Mesenchymal stem cell (in vitro differentiated cells and primary cell): ENCODE data around the gene DMD.

Experiments used
- DNase-seq: peaks from one replicate; pipeline ENCODE4 v3.0.0-alpha.2; 2013
- H2AFZ ChIP-seq: one replicate; pipeline ENCODE4 v1.6.1; 2013; ENCODE audit warnings: low read depth, mild to moderate bottlenecking, control low read depth, inconsistent platforms, low read length, moderate library complexity
- H2AK5ac ChIP-seq: 2 replicates; pipeline ENCODE4 v1.6.1; 2013; ENCODE audit warnings: low read length, moderate library complexity, mild to moderate bottlenecking, inconsistent platforms; ENCODE audit not compliant: severe bottlenecking
- H2BK120ac ChIP-seq: one replicate; pipeline ENCODE4 v1.6.1; 2013; ENCODE audit warnings: low read depth, mild to moderate bottlenecking, inconsistent platforms, low read length, moderate library complexity
- H2BK12ac ChIP-seq, 2 experiments: one replicate each; pipeline ENCODE4 v1.6.1; 2013; ENCODE audit warnings: inconsistent platforms in 2 of 2, low read length in 2 of 2, mild to moderate bottlenecking in 2 of 2, moderate library complexity in 2 of 2, control low read depth in 1 of 2
- H2BK15ac ChIP-seq: one replicate; pipeline ENCODE4 v1.6.1; 2013; ENCODE audit warnings: mild to moderate bottlenecking, low read depth, inconsistent platforms; ENCODE audit not compliant: poor library complexity, severe bottlenecking
- H2BK5ac ChIP-seq: 2 replicates; pipeline ENCODE4 v1.6.1; 2013; ENCODE audit warnings: low read depth, mild to moderate bottlenecking, low read length, control low read depth, inconsistent platforms; ENCODE audit not compliant: poor library complexity, severe bottlenecking
- H3K14ac ChIP-seq, 2 experiments: one replicate each; pipeline ENCODE4 v1.6.1; 2013; ENCODE audit warnings: inconsistent platforms in 2 of 2, low read length in 2 of 2, control low read depth in 1 of 2, mild to moderate bottlenecking in 1 of 2, moderate library complexity in 1 of 2
- H3K18ac ChIP-seq, 2 experiments: one replicate each; pipeline ENCODE4 v1.6.1; 2013; ENCODE audit warnings: inconsistent platforms in 2 of 2, low read length in 2 of 2, control low read depth in 1 of 2, low read depth in 1 of 2, mild to moderate bottlenecking in 1 of 2
- H3K23ac ChIP-seq, 2 experiments: one replicate each; pipeline ENCODE4 v1.6.1; 2013; ENCODE audit warnings: inconsistent platforms in 2 of 2, low read length in 2 of 2, mild to moderate bottlenecking in 2 of 2, moderate library complexity in 2 of 2, control low read depth in 1 of 2
- H3K27ac ChIP-seq: 2 replicates; pipeline ENCODE4 v1.5.1; 2013; ENCODE audit warnings: mild to moderate bottlenecking, moderate library complexity, low read length, control low read depth, inconsistent platforms; ENCODE audit not compliant: poor library complexity, severe bottlenecking
- H3K27me3 ChIP-seq, 2 experiments: 2 replicates each; pipeline versions ENCODE4 v1.6.1 to v1.7.0; 2013; ENCODE audit warnings: low read length in 2 of 2, mild to moderate bottlenecking in 2 of 2, moderate library complexity in 2 of 2, control low read depth in 1 of 2, inconsistent platforms in 1 of 2; ENCODE audit not compliant: control insufficient read depth in 1 of 2, insufficient read depth in 1 of 2
- H3K36me3 ChIP-seq, 2 experiments: 2 replicates each; pipeline versions ENCODE4 v1.6.1 to v1.7.0; 2013; ENCODE audit warnings: low read length in 2 of 2, control low read depth in 1 of 2, inconsistent platforms in 1 of 2, low read depth in 1 of 2, mild to moderate bottlenecking in 1 of 2; ENCODE audit not compliant: insufficient read depth in 2 of 2, control insufficient read depth in 1 of 2
- H3K4ac ChIP-seq, 2 experiments: one replicate each; pipeline ENCODE4 v1.6.1; 2013; ENCODE audit warnings: inconsistent platforms in 2 of 2, low read length in 2 of 2, mild to moderate bottlenecking in 2 of 2, moderate library complexity in 2 of 2, control low read depth in 1 of 2, low read depth in 1 of 2
- H3K4me1 ChIP-seq: 2 replicates; pipeline ENCODE4 v1.6.1; 2013; ENCODE audit warnings: low read depth, low read length, control low read depth; ENCODE audit not compliant: control insufficient read depth, insufficient read depth
- H3K4me2 ChIP-seq: 2 replicates; pipeline ENCODE4 v1.6.1; 2013; ENCODE audit warnings: low read length, mild to moderate bottlenecking, inconsistent platforms; ENCODE audit not compliant: poor library complexity, severe bottlenecking
- H3K4me3 ChIP-seq, 2 experiments: 2 replicates each; pipeline versions ENCODE4 v1.5.1 to v1.7.0; 2013; ENCODE audit warnings: low read length in 2 of 2, mild to moderate bottlenecking in 2 of 2, control low read depth in 1 of 2, low read depth in 1 of 2; ENCODE audit not compliant: insufficient read depth in 1 of 2
- H3K79me1 ChIP-seq: replicated peaks from 2 replicates; pipeline ENCODE4 v1.6.1; 2013; ENCODE audit warnings: mild to moderate bottlenecking, control low read depth, low read length, inconsistent platforms; ENCODE audit not compliant: poor library complexity, severe bottlenecking
- H3K9ac ChIP-seq: 2 replicates; pipeline ENCODE4 v1.7.0; 2013; ENCODE audit warnings: mild to moderate bottlenecking, low read length, moderate library complexity
- H3K9me3 ChIP-seq: 2 replicates; pipeline ENCODE4 v1.7.0; 2013; ENCODE audit warnings: mild to moderate bottlenecking, low read length; ENCODE audit not compliant: control insufficient read depth
- H4K8ac ChIP-seq: one replicate; pipeline ENCODE4 v1.6.1; 2013; ENCODE audit warnings: inconsistent platforms, mild to moderate bottlenecking, low read length, moderate library complexity
- H4K91ac ChIP-seq: one replicate; pipeline ENCODE4 v1.6.1; 2013; ENCODE audit warnings: mild to moderate bottlenecking, low read length, inconsistent platforms
- WGBS: methylation state at CpG from one replicate; pipeline ENCODE4 v1.1.7; 2013; ENCODE audit warnings: mixed read lengths; 5-methylcytosine and 5-hydroxymethylcytosine counted together

DMD gene

DNA sequence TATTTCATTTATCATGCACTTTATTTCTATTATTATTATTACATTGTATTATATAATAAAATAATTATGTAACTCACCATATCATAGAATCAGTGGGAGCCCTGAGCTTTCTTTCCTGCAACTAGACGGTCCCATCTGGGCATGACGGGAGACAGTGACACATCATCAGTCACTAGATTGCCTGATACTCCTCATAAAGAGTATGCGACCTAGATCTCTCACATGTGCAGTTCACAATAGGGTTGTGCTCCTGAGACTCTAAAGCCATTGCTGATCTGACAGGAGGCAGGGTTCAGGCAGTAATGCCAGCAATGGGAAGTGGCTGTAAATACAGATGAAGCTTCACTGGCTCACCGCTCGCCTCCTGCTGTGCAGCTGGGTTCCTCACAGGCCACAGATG lies 62.3 kb downstream of the DMD start:
- no peak for DNase-seq
- H2BK15ac ChIP-seq = no peak overlapping the region
- H3K9ac ChIP-seq = no peak overlapping the region
- no peak overlapping the region for H4K91ac ChIP-seq
- H2BK12ac ChIP-seq = no peak overlapping the region
- H2BK120ac ChIP-seq = no peak overlapping the region
- H2AFZ ChIP-seq = no peak overlapping the region
- no peaks in the 10 kb centered on the region for H3K27me3 ChIP-seq
- no peak overlapping the region for H2AK5ac ChIP-seq
- 87% methylated on average over 5 of the region's 5 CpGs for WGBS
- no peaks in the 10 kb centered on the region for H3K79me1 ChIP-seq
- H3K4me1 ChIP-seq = no peaks in the 10 kb centered on the region
- no peak overlapping the region for H3K18ac ChIP-seq
- no peak overlapping the region for H3K4ac ChIP-seq
- no peaks in the 10 kb centered on the region for H3K36me3 ChIP-seq
- H3K9me3 ChIP-seq = no peaks in the 10 kb centered on the region
- no peak overlapping the region for H3K4me3 ChIP-seq
- H4K8ac ChIP-seq = no peak overlapping the region
- no peak overlapping the region for H3K23ac ChIP-seq
- no peak overlapping the region for H3K27ac ChIP-seq
- H3K14ac ChIP-seq = no peak overlapping the region
- no peak overlapping the region for H3K4me2 ChIP-seq
- no peak overlapping the region for H2BK5ac ChIP-seq

DNA sequence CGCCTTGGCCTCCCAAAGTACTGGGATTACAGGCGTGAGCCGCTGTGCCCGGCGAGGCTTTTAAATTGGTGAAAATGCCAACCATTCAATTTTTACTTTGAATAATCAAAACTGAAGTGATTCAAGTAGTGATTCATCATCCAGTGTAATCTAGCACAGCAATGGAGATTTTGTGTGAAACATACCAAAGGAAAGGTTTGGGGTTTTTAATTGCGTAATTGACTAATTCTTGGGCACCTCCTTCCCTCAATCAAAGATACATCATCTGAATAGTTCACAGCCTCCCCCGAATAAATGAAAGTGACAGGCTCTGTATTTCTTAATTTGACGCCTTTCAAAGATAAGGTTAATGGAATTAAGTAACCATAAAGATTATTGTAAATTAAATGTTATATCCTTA lies 69.0 kb downstream of the DMD start:
- no peak overlapping the region for H3K4ac ChIP-seq
- no peaks in the 10 kb centered on the region for H3K36me3 ChIP-seq
- no peak overlapping the region for H3K14ac ChIP-seq
- no peak overlapping the region for H2BK12ac ChIP-seq
- H2BK5ac ChIP-seq = no peak overlapping the region
- H3K23ac ChIP-seq = no peak overlapping the region
- H2AFZ ChIP-seq = no peak overlapping the region
- H2AK5ac ChIP-seq = no peak overlapping the region
- WGBS = no CpG with 5 or more reads among the region's 8 CpGs
- no peak overlapping the region for H3K4me2 ChIP-seq
- H3K4me3 ChIP-seq = no peak overlapping the region
- no peak overlapping the region for H2BK120ac ChIP-seq
- H2BK15ac ChIP-seq = no peak overlapping the region
- H3K9me3 ChIP-seq = no peaks in the 10 kb centered on the region
- H3K4me1 ChIP-seq = peaks cover 2% of the 10 kb centered on the region
- no peak overlapping the region for H4K8ac ChIP-seq
- DNase-seq = no peak
- H3K9ac ChIP-seq = no peak overlapping the region
- H3K27me3 ChIP-seq = no peaks in the 10 kb centered on the region
- H3K79me1 ChIP-seq = no peaks in the 10 kb centered on the region
- no peak overlapping the region for H3K18ac ChIP-seq
- no peak overlapping the region for H3K27ac ChIP-seq
- no peak overlapping the region for H4K91ac ChIP-seq

DNA sequence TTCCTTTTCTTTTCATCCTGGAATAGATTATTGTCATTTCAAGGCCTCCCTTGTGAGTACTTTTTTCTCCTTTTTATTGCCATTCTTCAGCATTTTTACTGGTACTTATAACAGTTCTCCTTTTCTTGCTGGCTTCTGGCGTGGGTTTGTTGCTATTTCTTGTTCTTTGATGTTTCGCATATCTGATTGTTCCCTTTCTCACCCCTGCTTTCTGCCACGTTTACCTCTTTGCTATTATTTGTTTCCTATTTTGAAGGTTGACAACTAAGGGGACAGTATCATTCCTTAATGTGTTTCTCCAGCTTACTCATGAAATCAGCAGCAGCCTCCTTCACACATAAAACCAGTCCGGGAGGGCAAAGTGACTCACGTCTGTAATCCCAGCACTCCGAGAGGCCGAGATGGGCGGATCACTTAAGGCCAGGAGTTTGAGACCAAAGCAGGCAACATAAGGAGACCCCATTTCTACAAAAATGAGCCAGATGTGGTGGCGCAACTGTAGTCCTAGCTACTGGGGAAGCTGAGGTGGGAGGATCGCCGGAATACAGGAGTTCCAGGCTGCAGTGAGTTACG lies 72.6 kb downstream of the DMD start:
- Histone ChIP-seq H3K79me1 (no peaks in the 10 kb centered on the region), H2BK15ac (no peak overlapping the region), H4K8ac (no peak overlapping the region), H3K4me3 (no peak overlapping the region), H2BK12ac (no peak overlapping the region), H3K14ac (no peak overlapping the region), H4K91ac (no peak overlapping the region), H2AK5ac (no peak overlapping the region), H3K27ac (no peak overlapping the region), H3K4me1 (peaks cover 2% of the 10 kb centered on the region), H3K9ac (no peak overlapping the region), H3K23ac (no peak overlapping the region), H3K36me3 (no peaks in the 10 kb centered on the region), H2BK120ac (no peak overlapping the region), H3K18ac (no peak overlapping the region), H3K9me3 (no peaks in the 10 kb centered on the region), H3K4me2 (no peak overlapping the region), H3K4ac (no peak overlapping the region), H3K27me3 (no peaks in the 10 kb centered on the region), H2AFZ (no peak overlapping the region), H2BK5ac (no peak overlapping the region)
- DNase-seq = peak; percentile 10
- WGBS = 62% methylated on average over 10 of the region's 12 CpGs

DNA sequence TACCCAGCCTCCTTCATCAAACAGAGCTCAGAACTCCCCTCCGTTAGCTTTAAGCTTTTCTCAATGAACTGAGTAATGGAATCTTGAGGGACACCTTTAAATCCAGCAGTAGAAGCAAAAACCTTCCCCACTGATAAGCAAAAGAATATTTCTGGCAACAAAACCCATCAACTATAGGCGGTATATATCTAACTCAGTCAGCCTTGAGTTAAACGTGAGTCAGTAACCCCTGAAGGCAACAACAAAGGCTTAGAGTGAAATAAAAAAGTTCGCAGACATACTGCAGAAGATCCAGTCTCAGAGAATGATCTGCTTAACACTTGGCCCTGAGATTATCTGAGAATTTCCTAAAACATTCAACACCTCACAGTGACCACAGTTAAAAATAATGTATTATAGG lies 77.2 kb downstream of the DMD start:
- no peak overlapping the region for H4K8ac ChIP-seq
- H3K27ac ChIP-seq = no peak overlapping the region
- no peak overlapping the region for H3K4ac ChIP-seq

More for the DNA sequence above, 77.2 kb downstream of the DMD start:
- 71% methylated on average over 3 of the region's 4 CpGs for WGBS
- H2BK15ac ChIP-seq = no peak overlapping the region
- no peak overlapping the region for H4K91ac ChIP-seq
- H3K4me1 ChIP-seq = peaks cover 2% of the 10 kb centered on the region
- no peaks in the 10 kb centered on the region for H3K79me1 ChIP-seq
- no peaks in the 10 kb centered on the region for H3K9me3 ChIP-seq
- H2BK12ac ChIP-seq = no peak overlapping the region
- DNase-seq = no peak
- H3K4me2 ChIP-seq = no peak overlapping the region
- no peaks in the 10 kb centered on the region for H3K36me3 ChIP-seq
- no peak overlapping the region for H3K23ac ChIP-seq
- H3K9ac ChIP-seq = no peak overlapping the region
- no peak overlapping the region for H2BK5ac ChIP-seq
- H3K4me3 ChIP-seq = no peak overlapping the region
- no peak overlapping the region for H3K18ac ChIP-seq
- H2AFZ ChIP-seq = no peak overlapping the region
- no peaks in the 10 kb centered on the region for H3K27me3 ChIP-seq
- H3K14ac ChIP-seq = no peak overlapping the region
- H2BK120ac ChIP-seq = no peak overlapping the region
- no peak overlapping the region for H2AK5ac ChIP-seq
